K562 (cell line): ENCODE measurements around the gene FGF9. TPM values are rescaled to one million over a fixed set of nuclear protein-coding genes. Genes with fewer than 3 reads are reported as not detected.

Experiments used
- polyA plus RNA-seq, 8 experiments: library from polyadenylated mRNA; depleted of rRNA in 4 of 8; stranded (reverse) in 5 of 8; unstranded in 3 of 8; fragments of >200 nt; fragmentation: Nextera tagmentation in 2 of 8; fragmentation: Illumina TruSeq in 1 of 8; extraction: Ambion mirVana in 2 of 8; extraction: Trizol in 1 of 8; gene quantifications; 2 replicates each; pipeline versions ENCODE4 v1.2.1 to v1.2.3, GENCODE V29; 2011 to 2014; ENCODE audit warnings: inconsistent platforms in 1 of 8, missing spikeins in 1 of 8
- total RNA-seq, 7 experiments: library from RNA; depleted of rRNA in 6 of 7; stranded (reverse); fragments of >200 nt in 6 of 7; fragmentation: Illumina TruSeq in 2 of 7; extraction: Trizol in 2 of 7; gene quantifications; 2 replicates each; pipeline versions ENCODE4 v1.2.1 to v1.2.3, GENCODE V29; 2011 to 2021; ENCODE audit warnings: low replicate concordance in 1 of 7
- TF ChIP-seq, protein P1 (sequence below), 2 experiments: fragments of 450-650 bp in 1 of 2; sonication (generic) in 1 of 2; formaldehyde crosslinking in 1 of 2; IDR thresholded peaks; 2 replicates each; pipeline versions ENCODE4 v1.7.1 to v1.9.0; 2016 to 2022; ENCODE audit warnings: inconsistent platforms in 1 of 2, mild to moderate bottlenecking in 1 of 2, missing genetic modification reagents in 1 of 2

The FGF9 gene
- total and polyA plus RNA-seq, 9 of the 15 experiments (the other 6 are each of a cell fraction or from before 2014, with no cell fraction given) = not detected

GRCh38 chr13:21690955-21691354 lies 20.1 kb downstream of the FGF9 start (continued):
- TF ChIP-seq, protein P1, sequence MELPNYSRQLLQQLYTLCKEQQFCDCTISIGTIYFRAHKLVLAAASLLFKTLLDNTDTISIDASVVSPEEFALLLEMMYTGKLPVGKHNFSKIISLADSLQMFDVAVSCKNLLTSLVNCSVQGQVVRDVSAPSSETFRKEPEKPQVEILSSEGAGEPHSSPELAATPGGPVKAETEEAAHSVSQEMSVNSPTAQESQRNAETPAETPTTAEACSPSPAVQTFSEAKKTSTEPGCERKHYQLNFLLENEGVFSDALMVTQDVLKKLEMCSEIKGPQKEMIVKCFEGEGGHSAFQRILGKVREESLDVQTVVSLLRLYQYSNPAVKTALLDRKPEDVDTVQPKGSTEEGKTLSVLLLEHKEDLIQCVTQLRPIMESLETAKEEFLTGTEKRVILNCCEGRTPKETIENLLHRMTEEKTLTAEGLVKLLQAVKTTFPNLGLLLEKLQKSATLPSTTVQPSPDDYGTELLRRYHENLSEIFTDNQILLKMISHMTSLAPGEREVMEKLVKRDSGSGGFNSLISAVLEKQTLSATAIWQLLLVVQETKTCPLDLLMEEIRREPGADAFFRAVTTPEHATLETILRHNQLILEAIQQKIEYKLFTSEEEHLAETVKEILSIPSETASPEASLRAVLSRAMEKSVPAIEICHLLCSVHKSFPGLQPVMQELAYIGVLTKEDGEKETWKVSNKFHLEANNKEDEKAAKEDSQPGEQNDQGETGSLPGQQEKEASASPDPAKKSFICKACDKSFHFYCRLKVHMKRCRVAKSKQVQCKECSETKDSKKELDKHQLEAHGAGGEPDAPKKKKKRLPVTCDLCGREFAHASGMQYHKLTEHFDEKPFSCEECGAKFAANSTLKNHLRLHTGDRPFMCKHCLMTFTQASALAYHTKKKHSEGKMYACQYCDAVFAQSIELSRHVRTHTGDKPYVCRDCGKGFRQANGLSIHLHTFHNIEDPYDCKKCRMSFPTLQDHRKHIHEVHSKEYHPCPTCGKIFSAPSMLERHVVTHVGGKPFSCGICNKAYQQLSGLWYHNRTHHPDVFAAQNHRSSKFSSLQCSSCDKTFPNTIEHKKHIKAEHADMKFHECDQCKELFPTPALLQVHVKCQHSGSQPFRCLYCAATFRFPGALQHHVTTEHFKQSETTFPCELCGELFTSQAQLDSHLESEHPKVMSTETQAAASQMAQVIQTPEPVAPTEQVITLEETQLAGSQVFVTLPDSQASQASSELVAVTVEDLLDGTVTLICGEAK (IDR thresholded peaks at IDR 0.05) = no peak
- TF ChIP-seq, protein P1 (CRISPR knock-in tag; IDR thresholded peaks at IDR 0.05) = no peak
